Left lung (tissue), 10 donors: ENCODE data around the gene TRPM3. TPM values are rescaled to one million over a fixed set of nuclear protein-coding genes. Genes with fewer than 3 reads are reported as not detected.

Experiments used
- ATAC-seq: fragments of 200-7000 bp; cut with Tn5 transposase; one replicate; pipeline ENCODE4 v1.9.1; 2020; ENCODE audit warnings: moderate library complexity
- DNase-seq, 4 donors: peaks; one replicate each; pipeline ENCODE4 v3.0.0-alpha.2; 2013 to 2020
- H3K27ac ChIP-seq, 2 donors: fragments of 200-600 bp; sonication (generic) in 1 of 2; one replicate each; pipeline versions ENCODE4 v1.5.0 to v1.8.0; 2020 to 2021
- H3K27me3 ChIP-seq, 2 donors: fragments of 200-600 bp; sonication (generic) in 1 of 2; one replicate each; pipeline versions ENCODE4 v1.5.0 to v1.8.0; 2020 to 2021
- H3K36me3 ChIP-seq, 2 donors: fragments of 200-600 bp; sonication (generic) in 1 of 2; one replicate each; pipeline versions ENCODE4 v1.5.0 to v1.8.0; 2020 to 2021
- H3K4me1 ChIP-seq, 2 donors: fragments of 200-600 bp; one replicate each; pipeline ENCODE4 v1.8.0; 2021
- H3K4me3 ChIP-seq, 2 donors: fragments of 200-600 bp; sonication (generic) in 1 of 2; one replicate each; pipeline versions ENCODE4 v1.5.0 to v1.8.0; 2020 to 2021; ENCODE audit warnings: mild to moderate bottlenecking in 1 of 2
- H3K9me3 ChIP-seq, 2 donors: fragments of 200-600 bp; sonication (generic) in 1 of 2; one replicate each; pipeline versions ENCODE4 v1.5.0 to v1.8.0; 2020 to 2021
- intact Hi-C, 2 donors: fragments of 100-400 bp; cut with DNase I; formaldehyde crosslinking; loops; one replicate each; pipeline versions ENCODE4 v1.11.2 to v1.14.2; 2022
- polyA plus RNA-seq, 6 donors: library from polyadenylated mRNA; unstranded; fragments of 120-200 nt; gene quantifications; one replicate each; pipeline ENCODE4 v1.2.1, GENCODE V29; 2013; ENCODE audit not compliant: insufficient read length in 6 of 6
- total RNA-seq, 2 donors: library from RNA; stranded (reverse); fragmentation: NEBNext Ultra II Directional; extraction: Animal tissue kit (Norgen Biotek cat#: 25700); gene quantifications; one replicate each; pipeline ENCODE4 v1.2.1, GENCODE V29; 2021
- TF ChIP-seq, protein P1 (sequence below), 2 donors: fragments of 200-600 bp; sonication (generic) in 1 of 2; IDR thresholded peaks; one replicate each; pipeline versions ENCODE4 v1.5.0 to v1.8.0; 2021; ENCODE audit warnings: antibody characterized with exemption in 2 of 2
- donor health status: DM: no; HTN: yes; CAD: no.
- donor health status: DM: no; HTN: no; CAD: no.

TRPM3 gene
- total and polyA plus RNA-seq, 8 donors: 0.17 to 2.1 (median 1.2) TPM

- Histone ChIP-seq H3K27me3 (no peaks in the 10 kb centered on the region), H3K27ac (no peak overlapping the region), H3K4me1 (no peaks in the 10 kb centered on the region), H3K4me3 (no peak overlapping the region), H3K9me3 (no peaks in the 10 kb centered on the region), H3K36me3 (no peaks in the 10 kb centered on the region)
- TF ChIP-seq, protein P1, sequence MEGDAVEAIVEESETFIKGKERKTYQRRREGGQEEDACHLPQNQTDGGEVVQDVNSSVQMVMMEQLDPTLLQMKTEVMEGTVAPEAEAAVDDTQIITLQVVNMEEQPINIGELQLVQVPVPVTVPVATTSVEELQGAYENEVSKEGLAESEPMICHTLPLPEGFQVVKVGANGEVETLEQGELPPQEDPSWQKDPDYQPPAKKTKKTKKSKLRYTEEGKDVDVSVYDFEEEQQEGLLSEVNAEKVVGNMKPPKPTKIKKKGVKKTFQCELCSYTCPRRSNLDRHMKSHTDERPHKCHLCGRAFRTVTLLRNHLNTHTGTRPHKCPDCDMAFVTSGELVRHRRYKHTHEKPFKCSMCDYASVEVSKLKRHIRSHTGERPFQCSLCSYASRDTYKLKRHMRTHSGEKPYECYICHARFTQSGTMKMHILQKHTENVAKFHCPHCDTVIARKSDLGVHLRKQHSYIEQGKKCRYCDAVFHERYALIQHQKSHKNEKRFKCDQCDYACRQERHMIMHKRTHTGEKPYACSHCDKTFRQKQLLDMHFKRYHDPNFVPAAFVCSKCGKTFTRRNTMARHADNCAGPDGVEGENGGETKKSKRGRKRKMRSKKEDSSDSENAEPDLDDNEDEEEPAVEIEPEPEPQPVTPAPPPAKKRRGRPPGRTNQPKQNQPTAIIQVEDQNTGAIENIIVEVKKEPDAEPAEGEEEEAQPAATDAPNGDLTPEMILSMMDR (IDR thresholded peaks at IDR 0.05): no peak
- intact Hi-C loops: no loop called here
- ATAC-seq (no peak), DNase-seq (no peak)
Observed at GRCh38 chr9:70901013-70901412, 220.4 kb downstream of the TRPM3 start.

DNA sequence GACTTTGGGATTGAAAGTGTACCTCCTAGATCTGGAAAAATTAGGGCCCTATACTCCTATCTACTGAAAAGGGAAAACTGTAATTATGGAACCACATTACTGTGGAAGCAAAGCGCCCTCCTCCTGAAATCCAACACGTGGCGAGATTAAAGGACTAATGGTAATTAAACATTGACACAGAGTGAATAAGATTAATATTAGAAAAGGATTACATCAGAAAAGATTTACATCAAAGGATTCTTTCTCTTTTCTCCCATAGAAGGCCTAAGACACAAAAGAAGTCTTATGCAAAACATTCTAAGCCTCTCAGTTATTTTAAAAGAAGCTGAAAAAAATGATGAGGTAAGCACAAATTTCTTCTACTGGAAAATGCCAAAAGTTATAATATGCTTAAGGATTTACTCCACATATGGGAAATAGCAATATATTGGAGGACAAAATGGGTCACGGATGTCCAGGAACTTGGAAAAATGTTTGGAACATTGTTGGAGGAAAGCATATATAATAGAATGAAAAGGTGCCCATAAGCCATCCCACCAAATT is 227.8 kb downstream of the TRPM3 start:
- Histone ChIP-seq H3K4me1 (no peaks in the 10 kb centered on the region), H3K27ac (no peak overlapping the region), H3K4me3 (no peak overlapping the region), H3K9me3 (no peaks in the 10 kb centered on the region), H3K36me3 (no peaks in the 10 kb centered on the region), H3K27me3 (no peaks in the 10 kb centered on the region)
- no peak for DNase-seq
- ATAC-seq: no peak
- TF ChIP-seq, protein P1 (IDR thresholded peaks at IDR 0.05): no peak
- intact Hi-C loops: no loop called here

- intact Hi-C loops: no loop called here
- TF ChIP-seq, protein P1 (IDR thresholded peaks at IDR 0.05): no peak
- no peaks in the 10 kb centered on the region for H3K9me3 ChIP-seq
- DNase-seq: no peak
- H3K27me3 ChIP-seq: no peaks in the 10 kb centered on the region
- no peak overlapping the region for H3K27ac ChIP-seq
- ATAC-seq: no peak
- no peaks in the 10 kb centered on the region for H3K36me3 ChIP-seq
- no peak overlapping the region for H3K4me3 ChIP-seq
- no peaks in the 10 kb centered on the region for H3K4me1 ChIP-seq
Observed at GRCh38 chr9:70888471-70888870, 232.9 kb downstream of the TRPM3 start.

DNA sequence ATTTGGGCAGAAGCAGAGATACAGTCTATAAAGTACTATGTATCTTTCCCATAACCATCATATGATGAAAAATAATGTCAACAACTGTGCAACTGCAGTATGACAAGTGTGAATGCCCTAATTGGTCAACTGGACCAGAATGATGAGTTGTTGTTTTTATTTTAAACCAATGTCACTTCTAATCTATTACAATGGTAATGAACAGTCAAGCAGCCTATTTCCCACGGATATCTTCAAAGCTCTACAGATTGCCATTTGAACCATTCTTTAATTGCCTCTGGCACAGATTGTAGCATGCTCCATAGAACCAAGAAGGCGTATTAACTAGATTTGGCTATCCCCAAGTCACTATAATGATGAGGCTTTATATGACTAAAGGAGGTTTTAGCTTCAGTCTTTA is 233.6 kb downstream of the TRPM3 start:
- intact Hi-C loops: no loop called here
- no peak for ATAC-seq
- H3K4me1 ChIP-seq: no peaks in the 10 kb centered on the region
- no peak for DNase-seq
- no peaks in the 10 kb centered on the region for H3K9me3 ChIP-seq
- H3K27ac ChIP-seq: no peak overlapping the region
- no peak overlapping the region for H3K4me3 ChIP-seq
- TF ChIP-seq, protein P1 (IDR thresholded peaks at IDR 0.05): no peak
- H3K36me3 ChIP-seq: no peaks in the 10 kb centered on the region
- H3K27me3 ChIP-seq: no peaks in the 10 kb centered on the region

GRCh38 chr9:70883963-70884793 is 237.2 kb downstream of the TRPM3 start:
- H3K4me1 ChIP-seq: no peaks in the 10 kb centered on the region
- intact Hi-C loops: no loop called here
- TF ChIP-seq, protein P1 (IDR thresholded peaks at IDR 0.05): no peak
- H3K36me3 ChIP-seq: no peaks in the 10 kb centered on the region
- DNase-seq (no peak), ATAC-seq (no peak)
- no peaks in the 10 kb centered on the region for H3K27me3 ChIP-seq
- H3K27ac ChIP-seq: no peak overlapping the region
- H3K9me3 ChIP-seq: no peaks in the 10 kb centered on the region
- H3K4me3 ChIP-seq: no peak overlapping the region
